Activated CD8-positive, alpha-beta T cell treated with anti-CD3 and anti-CD28 coated beads for 36 hours (primary cell): ENCODE measurements around the gene KRTAP10-4. TPM values are rescaled to one million over a fixed set of nuclear protein-coding genes. Genes with fewer than 3 reads are reported as not detected.

Experiments used
- ATAC-seq: fragments of 200-7000 bp; cut with Tn5 transposase; one replicate; pipeline ENCODE4 v1.10.0; 2021; ENCODE audit warnings: mild to moderate bottlenecking, moderate library complexity
- CTCF ChIA-PET: fragments of 350-600 bp; sonication (Branson Sonifier 250); formaldehyde crosslinking; loops from one replicate; lab custom pipeline; 2021; ENCODE audit warnings: antibody characterized with exemption; lab: Charles Lee
- POLR2A ChIA-PET: fragments of 350-600 bp; sonication (Branson Sonifier 250); formaldehyde crosslinking; loops from one replicate; lab custom pipeline; 2021; ENCODE audit warnings: antibody characterized with exemption; lab: Charles Lee
- DNase-seq: peaks from one replicate; pipeline ENCODE4 v3.0.0-alpha.2; 2020
- H3K27ac Mint-ChIP-seq: one replicate; pipeline ENCODE4 v1.8.0; 2021; ENCODE audit warnings: mild to moderate bottlenecking, mixed read lengths
- H3K27me3 Mint-ChIP-seq: one replicate; pipeline ENCODE4 v1.8.0; 2021; ENCODE audit warnings: mixed read lengths
- H3K36me3 Mint-ChIP-seq: one replicate; pipeline ENCODE4 v1.8.0; 2021; ENCODE audit warnings: low read depth, mixed read lengths
- H3K4me1 Mint-ChIP-seq: one replicate; pipeline ENCODE4 v1.8.0; 2021; ENCODE audit warnings: low read depth, mixed read lengths
- H3K4me3 Mint-ChIP-seq: one replicate; pipeline ENCODE4 v1.8.0; 2021; ENCODE audit warnings: mild to moderate bottlenecking, moderate library complexity, mixed read lengths
- H3K9me3 Mint-ChIP-seq: one replicate; pipeline ENCODE4 v1.8.0; 2021; ENCODE audit warnings: mixed read lengths
- intact Hi-C: fragments of 100-400 bp; cut with micrococcal nuclease; formaldehyde crosslinking; loops from one replicate; pipeline ENCODE4 v1.10.0; 2022
- total RNA-seq, 2 experiments: library from RNA; stranded (reverse); gene quantifications; one replicate each; pipeline ENCODE4 v1.2.3, GENCODE V29; 2021
- TF ChIP-seq, protein P1 (sequence below): fragments of 200-600 bp; IDR thresholded peaks from one replicate; pipeline ENCODE4 v1.8.0; 2022; ENCODE audit warnings: antibody characterized with exemption, mild to moderate bottlenecking

The KRTAP10-4 gene
- total RNA-seq, 2 experiments from 2014 or later, result not detected

DNA sequence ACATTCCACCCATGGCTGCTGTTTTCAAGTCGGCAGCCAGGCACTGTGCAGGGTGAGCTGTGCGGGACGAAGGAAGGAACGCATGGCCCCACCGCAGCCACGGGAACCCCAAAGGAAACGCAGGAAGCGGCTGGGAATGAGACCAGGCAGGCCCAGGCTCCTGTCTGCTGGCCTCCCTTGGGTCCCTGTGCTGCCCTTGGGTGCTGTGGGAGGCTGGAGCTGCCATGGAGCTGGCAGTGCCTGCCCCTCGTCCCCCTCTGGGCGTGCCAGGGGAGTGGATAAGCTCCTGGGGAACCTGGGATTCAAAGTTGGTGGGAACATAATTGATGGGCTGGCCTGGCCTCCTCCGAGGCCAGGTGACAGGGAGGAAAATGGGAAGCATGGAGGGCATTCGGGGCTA is 5.3 kb upstream of the KRTAP10-4 start:
- Mint-ChIP-seq H3K4me1 (peaks cover 14% of the 10 kb centered on the region), H3K27me3 (no peaks in the 10 kb centered on the region), H3K4me3 (no peak overlapping the region), H3K9me3 (peaks cover 3% of the 10 kb centered on the region), H3K27ac (no peak overlapping the region), H3K36me3 (no peaks in the 10 kb centered on the region)
- CTCF ChIA-PET, result no interaction called here
- no peak for ATAC-seq
- TF ChIP-seq, protein P1, sequence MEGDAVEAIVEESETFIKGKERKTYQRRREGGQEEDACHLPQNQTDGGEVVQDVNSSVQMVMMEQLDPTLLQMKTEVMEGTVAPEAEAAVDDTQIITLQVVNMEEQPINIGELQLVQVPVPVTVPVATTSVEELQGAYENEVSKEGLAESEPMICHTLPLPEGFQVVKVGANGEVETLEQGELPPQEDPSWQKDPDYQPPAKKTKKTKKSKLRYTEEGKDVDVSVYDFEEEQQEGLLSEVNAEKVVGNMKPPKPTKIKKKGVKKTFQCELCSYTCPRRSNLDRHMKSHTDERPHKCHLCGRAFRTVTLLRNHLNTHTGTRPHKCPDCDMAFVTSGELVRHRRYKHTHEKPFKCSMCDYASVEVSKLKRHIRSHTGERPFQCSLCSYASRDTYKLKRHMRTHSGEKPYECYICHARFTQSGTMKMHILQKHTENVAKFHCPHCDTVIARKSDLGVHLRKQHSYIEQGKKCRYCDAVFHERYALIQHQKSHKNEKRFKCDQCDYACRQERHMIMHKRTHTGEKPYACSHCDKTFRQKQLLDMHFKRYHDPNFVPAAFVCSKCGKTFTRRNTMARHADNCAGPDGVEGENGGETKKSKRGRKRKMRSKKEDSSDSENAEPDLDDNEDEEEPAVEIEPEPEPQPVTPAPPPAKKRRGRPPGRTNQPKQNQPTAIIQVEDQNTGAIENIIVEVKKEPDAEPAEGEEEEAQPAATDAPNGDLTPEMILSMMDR, result no peak
- POLR2A ChIA-PET, result interaction anchor here (1.0 kb wide), 1 partner anchor 13 kb away, joined by 4 read pairs; no protein-coding TSS in a partner anchor
- no peak for DNase-seq
- intact Hi-C loops, result no loop called here

DNA sequence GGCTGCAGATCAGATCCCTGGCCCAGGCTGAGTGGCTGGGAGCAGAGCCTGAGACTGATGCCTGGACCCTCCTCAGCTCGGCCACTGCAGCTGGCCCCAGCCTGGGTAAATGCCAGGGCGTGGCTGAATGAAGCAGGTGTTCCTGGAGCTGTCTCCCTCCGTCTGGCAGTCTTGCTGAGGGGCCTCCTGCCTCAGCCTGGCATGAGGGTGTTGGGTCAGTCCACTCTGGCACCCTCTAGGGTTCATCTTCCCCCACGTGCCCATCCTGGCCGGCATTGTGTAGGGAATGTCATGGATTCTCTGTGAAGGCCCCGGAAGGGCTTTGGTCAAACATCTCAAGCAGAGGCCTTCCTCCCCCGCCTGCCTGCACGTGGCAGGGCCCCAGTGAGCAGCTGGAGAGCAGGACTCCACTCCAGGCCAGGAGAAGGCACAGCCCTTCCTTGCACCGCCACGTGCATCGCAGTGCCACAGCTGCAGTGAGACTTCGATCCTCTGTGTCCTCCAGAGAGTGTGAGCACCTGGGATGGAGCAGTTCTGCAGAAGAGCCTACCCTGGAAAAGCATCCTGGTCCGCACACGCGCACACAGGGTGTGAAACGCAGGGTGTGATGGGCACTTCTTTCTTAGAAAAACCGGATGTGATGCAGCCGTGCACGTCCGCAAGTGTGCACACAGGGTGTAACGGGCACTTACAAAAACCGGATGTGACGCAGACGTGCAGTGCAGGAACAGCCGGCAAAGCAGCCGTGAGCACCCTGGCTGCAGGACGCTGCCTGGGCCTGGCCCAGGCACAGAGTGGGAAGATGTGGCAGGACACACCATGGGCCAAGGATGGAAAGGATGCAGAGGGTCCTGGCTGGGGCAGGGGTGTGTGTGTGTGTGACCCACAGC is 4.6 kb upstream of the KRTAP10-4 start:
- Mint-ChIP-seq H3K9me3 (peaks cover 2% of the 10 kb centered on the region), H3K36me3 (no peaks in the 10 kb centered on the region), H3K4me1 (peaks cover 14% of the 10 kb centered on the region), H3K27ac (no peak overlapping the region), H3K27me3 (no peaks in the 10 kb centered on the region), H3K4me3 (no peak overlapping the region)
- ChIA-PET POLR2A (interaction anchor here (1.0 kb wide), 1 partner anchor 12 kb away, joined by 4 read pairs; no protein-coding TSS in a partner anchor), CTCF (no interaction called here)
- TF ChIP-seq, protein P1, result no peak
- ATAC-seq (no peak), DNase-seq (no peak)
- intact Hi-C loops, result no loop called here

DNA sequence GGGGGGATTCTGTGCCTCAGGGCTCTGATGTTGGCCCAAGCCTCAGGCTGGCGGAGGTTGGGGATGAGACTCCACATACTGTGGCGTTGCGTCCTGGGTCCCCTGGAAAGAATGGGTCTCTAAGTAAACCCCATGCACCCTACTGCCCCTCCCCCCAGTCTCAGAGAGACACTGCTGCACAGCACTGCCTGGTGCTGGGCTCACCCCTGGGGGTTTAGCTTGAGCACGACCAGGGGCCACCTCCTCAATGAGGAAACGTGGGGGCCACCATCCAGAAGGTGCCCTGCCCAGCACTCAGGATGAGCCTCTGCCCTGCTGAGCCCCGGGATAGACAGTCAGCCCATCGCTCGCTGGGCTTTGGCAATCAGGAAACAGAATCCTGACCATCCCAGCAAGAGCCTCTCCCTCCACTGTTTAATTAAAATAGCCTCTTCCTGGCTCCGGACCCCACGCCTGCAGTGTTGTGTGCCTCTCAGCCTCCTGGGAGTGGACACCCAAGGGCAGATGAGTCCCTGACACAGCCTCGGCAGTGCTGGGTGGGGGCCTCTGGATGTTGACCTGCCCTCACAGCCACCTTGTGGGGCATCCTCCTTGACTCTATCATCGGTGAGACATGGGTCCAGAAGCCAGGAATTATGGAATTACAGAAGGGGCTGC is 3.5 kb upstream of the KRTAP10-4 start:
- Mint-ChIP-seq H3K36me3 (no peaks in the 10 kb centered on the region), H3K27me3 (peaks cover 3% of the 10 kb centered on the region), H3K4me1 (peaks cover 6% of the 10 kb centered on the region), H3K4me3 (no peak overlapping the region), H3K27ac (no peak overlapping the region), H3K9me3 (peaks cover 2% of the 10 kb centered on the region)
- ATAC-seq (no peak), DNase-seq (no peak)
- ChIA-PET CTCF (no interaction called here), POLR2A (no interaction called here)
- TF ChIP-seq, protein P1, result no peak
- intact Hi-C loops, result no loop called here

GRCh38 chr21:44571296-44571695 is 2.2 kb upstream of the KRTAP10-4 start:
- no peak for ATAC-seq
- ChIA-PET CTCF (no interaction called here), POLR2A (no interaction called here)
- Mint-ChIP-seq H3K9me3 (peaks cover 2% of the 10 kb centered on the region), H3K27me3 (peaks cover 3% of the 10 kb centered on the region), H3K4me3 (no peak overlapping the region), H3K36me3 (no peaks in the 10 kb centered on the region), H3K27ac (no peak overlapping the region), H3K4me1 (no peaks in the 10 kb centered on the region)
- intact Hi-C loops, result no loop called here
- TF ChIP-seq, protein P1, result no peak
- no peak for DNase-seq
